Measurements from ENCODE around the gene SLC44A1.

The SLC44A1 gene

DNA sequence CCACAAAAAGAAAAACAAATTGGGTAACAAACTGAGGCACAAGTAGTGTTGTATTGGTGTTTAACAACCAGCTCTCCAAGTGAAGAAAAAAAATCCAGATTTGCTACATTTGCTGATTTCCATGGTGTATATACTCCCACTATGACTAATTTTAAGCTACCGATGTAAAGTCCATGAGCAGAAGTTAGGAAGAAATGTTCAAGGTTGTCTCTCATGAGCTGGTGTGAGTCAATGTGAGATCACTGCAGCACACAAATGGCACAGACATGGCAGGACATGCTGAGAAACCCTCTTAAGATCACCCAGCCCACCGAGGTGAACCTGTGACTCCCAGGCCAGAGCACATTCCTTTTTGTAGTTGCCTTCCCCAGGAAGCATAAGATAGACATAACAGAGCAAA is 36.2 kb downstream of the SLC44A1 start:
- Histone ChIP-seq H3K36me3 (no peaks in the 10 kb centered on the region), H3K27ac (no peak overlapping the region), H3K27me3 (no peaks in the 10 kb centered on the region), H3K4me2 (no peak overlapping the region), H3K9ac (no peak overlapping the region), H3K4me1 (no peaks in the 10 kb centered on the region), H4K20me1 (no peaks in the 10 kb centered on the region), H3K4me3 (no peak overlapping the region), H3K9me3 (peaks cover 10% of the 10 kb centered on the region; the same call in 1 of the 2 replicates)
- no peak for TF ChIP-seq Cebpa-rat (IDR thresholded peaks at IDR 0.05)

- Histone ChIP-seq H3K27me3 (no peaks in the 10 kb centered on the region), H3K4me3 (no peak overlapping the region), H3K4me2 (no peak overlapping the region), H3K27ac (no peak overlapping the region), H3K9ac (no peak overlapping the region), H4K20me1 (no peaks in the 10 kb centered on the region), H3K9me3 (peaks cover 10% of the 10 kb centered on the region; the same call in 1 of the 2 replicates), H3K36me3 (no peaks in the 10 kb centered on the region), H3K4me1 (no peaks in the 10 kb centered on the region)
- TF ChIP-seq Cebpa-rat (IDR thresholded peaks at IDR 0.05) = no peak
Measured at GRCh38 chr9:105281272-105281671, 36.8 kb downstream of the SLC44A1 start.

GRCh38 chr9:105281926-105282325 is 37.5 kb downstream of the SLC44A1 start:
- Histone ChIP-seq H3K36me3 (no peaks in the 10 kb centered on the region), H4K20me1 (no peaks in the 10 kb centered on the region), H3K9ac (no peak overlapping the region), H3K27me3 (no peaks in the 10 kb centered on the region), H3K4me2 (no peak overlapping the region), H3K4me1 (no peaks in the 10 kb centered on the region), H3K9me3 (peaks cover 10% of the 10 kb centered on the region; the same call in 1 of the 2 replicates), H3K27ac (no peak overlapping the region), H3K4me3 (no peak overlapping the region)
- TF ChIP-seq Cebpa-rat (IDR thresholded peaks at IDR 0.05) = no peak

GRCh38 chr9:105282870-105283621 is 38.6 kb downstream of the SLC44A1 start:
- peaks cover 6% of the 10 kb centered on the region; the same call in 1 of the 2 replicates for H3K9me3 ChIP-seq
- H3K36me3 ChIP-seq = no peaks in the 10 kb centered on the region

GRCh38 chr9:105283795-105284194 is 39.3 kb downstream of the SLC44A1 start:
- H3K4me3 ChIP-seq = no peak overlapping the region
- H3K9me3 ChIP-seq = peaks cover 4% of the 10 kb centered on the region; the same call in 1 of the 2 replicates
- H3K4me1 ChIP-seq = no peaks in the 10 kb centered on the region
- H3K27ac ChIP-seq = no peak overlapping the region
- H3K4me2 ChIP-seq = no peak overlapping the region
- no peak overlapping the region for H3K9ac ChIP-seq
- no peak for TF ChIP-seq Cebpa-rat (IDR thresholded peaks at IDR 0.05)
- H4K20me1 ChIP-seq = no peaks in the 10 kb centered on the region
- no peaks in the 10 kb centered on the region for H3K27me3 ChIP-seq
- H3K36me3 ChIP-seq = no peaks in the 10 kb centered on the region

More at GRCh38 chr9:105282870-105283621, 38.6 kb downstream of the SLC44A1 start:
- Histone ChIP-seq H3K9ac (no peak overlapping the region), H4K20me1 (no peaks in the 10 kb centered on the region), H3K4me3 (no peak overlapping the region), H3K4me2 (no peak overlapping the region), H3K4me1 (no peaks in the 10 kb centered on the region), H3K27me3 (no peaks in the 10 kb centered on the region), H3K27ac (no peak overlapping the region)
- TF ChIP-seq Cebpa-rat (IDR thresholded peaks at IDR 0.05) = no peak

GRCh38 chr9:105284463-105284862 is 40.0 kb downstream of the SLC44A1 start:
- no peak overlapping the region for H3K4me2 ChIP-seq
- TF ChIP-seq Cebpa-rat (IDR thresholded peaks at IDR 0.05) = no peak
- no peak overlapping the region for H3K9ac ChIP-seq
- H3K9me3 ChIP-seq = peaks cover 4% of the 10 kb centered on the region; the same call in 1 of the 2 replicates
- H3K4me3 ChIP-seq = no peak overlapping the region
- no peak overlapping the region for H3K27ac ChIP-seq
- no peaks in the 10 kb centered on the region for H3K36me3 ChIP-seq
- no peaks in the 10 kb centered on the region for H3K4me1 ChIP-seq
- no peaks in the 10 kb centered on the region for H4K20me1 ChIP-seq
- no peaks in the 10 kb centered on the region for H3K27me3 ChIP-seq

DNA sequence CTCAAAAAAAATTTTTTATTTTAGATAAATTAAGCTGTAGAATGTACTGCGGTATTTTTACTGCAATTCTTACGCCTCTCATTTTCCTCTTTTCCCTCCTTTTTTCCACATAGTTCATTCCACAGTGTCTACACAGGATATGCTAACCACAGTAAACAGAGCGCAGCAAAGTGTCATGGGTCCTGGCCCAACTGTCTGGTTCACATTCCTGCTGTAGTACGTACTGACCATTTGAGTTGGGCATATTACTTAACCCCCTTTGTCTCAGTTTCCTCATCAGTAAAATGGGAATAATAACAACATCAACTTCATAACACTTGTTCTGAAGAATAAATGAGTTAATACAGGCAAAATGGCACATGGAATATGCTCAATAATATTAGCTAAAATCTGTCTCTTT is 41.6 kb downstream of the SLC44A1 start:
- no peak for TF ChIP-seq Cebpa-rat (IDR thresholded peaks at IDR 0.05)
- H3K27ac ChIP-seq = no peak overlapping the region
- no peak overlapping the region for H3K4me3 ChIP-seq
- H3K27me3 ChIP-seq = no peaks in the 10 kb centered on the region
- H4K20me1 ChIP-seq = no peaks in the 10 kb centered on the region
- peaks cover under 1% of the 10 kb centered on the region; the same call in 1 of the 2 replicates for H3K9me3 ChIP-seq
- no peaks in the 10 kb centered on the region for H3K4me1 ChIP-seq
- no peak overlapping the region for H3K4me2 ChIP-seq
- no peaks in the 10 kb centered on the region for H3K36me3 ChIP-seq
- H3K9ac ChIP-seq = no peak overlapping the region

GRCh38 chr9:105289305-105289704 is 44.9 kb downstream of the SLC44A1 start:
- Histone ChIP-seq H4K20me1 (no peaks in the 10 kb centered on the region), H3K27me3 (no peaks in the 10 kb centered on the region), H3K27ac (no peak overlapping the region), H3K4me2 (no peak overlapping the region), H3K4me1 (no peaks in the 10 kb centered on the region), H3K9me3 (no peaks in the 10 kb centered on the region), H3K9ac (no peak overlapping the region), H3K36me3 (no peaks in the 10 kb centered on the region), H3K4me3 (no peak overlapping the region)
- TF ChIP-seq Cebpa-rat (IDR thresholded peaks at IDR 0.05) = no peak

DNA sequence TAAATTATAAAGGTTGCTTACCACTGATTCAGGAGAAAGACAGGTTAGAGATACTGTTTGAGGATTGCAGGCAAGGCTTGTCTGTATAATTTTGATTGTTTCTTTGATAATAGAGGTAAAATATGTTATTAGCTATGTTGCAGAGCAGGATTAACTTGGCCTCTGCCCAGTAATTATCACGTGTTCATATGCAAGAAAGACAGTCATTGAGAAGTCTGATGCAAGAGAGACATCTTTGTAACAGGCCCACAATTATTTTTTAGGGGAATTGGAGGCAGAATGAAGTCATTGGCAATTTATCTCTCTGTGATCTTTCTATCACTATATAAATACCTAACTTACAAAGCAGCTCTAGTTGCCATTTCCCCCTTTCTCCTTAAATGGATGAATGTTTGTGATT is 46.0 kb downstream of the SLC44A1 start:
- Histone ChIP-seq H3K4me2 (no peak overlapping the region), H3K9ac (no peak overlapping the region)

GRCh38 chr9:105290954-105291353 is 46.5 kb downstream of the SLC44A1 start:
- H3K27me3 ChIP-seq = no peaks in the 10 kb centered on the region
- no peak overlapping the region for H3K4me3 ChIP-seq
- no peak overlapping the region for H3K27ac ChIP-seq
- H3K9me3 ChIP-seq = no peaks in the 10 kb centered on the region
- H3K36me3 ChIP-seq = no peaks in the 10 kb centered on the region
- TF ChIP-seq Cebpa-rat (IDR thresholded peaks at IDR 0.05) = no peak
- no peak overlapping the region for H3K9ac ChIP-seq
- no peak overlapping the region for H3K4me2 ChIP-seq
- H4K20me1 ChIP-seq = no peaks in the 10 kb centered on the region
- H3K4me1 ChIP-seq = no peaks in the 10 kb centered on the region

More for the DNA sequence above, 46.0 kb downstream of the SLC44A1 start:
- Histone ChIP-seq H3K27ac (no peak overlapping the region), H3K4me1 (no peaks in the 10 kb centered on the region), H4K20me1 (no peaks in the 10 kb centered on the region), H3K9me3 (no peaks in the 10 kb centered on the region), H3K27me3 (no peaks in the 10 kb centered on the region), H3K4me3 (no peak overlapping the region), H3K36me3 (no peaks in the 10 kb centered on the region)
- TF ChIP-seq Cebpa-rat (IDR thresholded peaks at IDR 0.05) = no peak
